ENCODE results near the gene WDR70. TPM values are rescaled to one million over a fixed set of nuclear protein-coding genes. Genes with fewer than 3 reads are reported as not detected.

Gene WDR70
- total and polyA plus RNA-seq, 4 donors = 4.0 to 17.7 (median 14.5) TPM

DNA sequence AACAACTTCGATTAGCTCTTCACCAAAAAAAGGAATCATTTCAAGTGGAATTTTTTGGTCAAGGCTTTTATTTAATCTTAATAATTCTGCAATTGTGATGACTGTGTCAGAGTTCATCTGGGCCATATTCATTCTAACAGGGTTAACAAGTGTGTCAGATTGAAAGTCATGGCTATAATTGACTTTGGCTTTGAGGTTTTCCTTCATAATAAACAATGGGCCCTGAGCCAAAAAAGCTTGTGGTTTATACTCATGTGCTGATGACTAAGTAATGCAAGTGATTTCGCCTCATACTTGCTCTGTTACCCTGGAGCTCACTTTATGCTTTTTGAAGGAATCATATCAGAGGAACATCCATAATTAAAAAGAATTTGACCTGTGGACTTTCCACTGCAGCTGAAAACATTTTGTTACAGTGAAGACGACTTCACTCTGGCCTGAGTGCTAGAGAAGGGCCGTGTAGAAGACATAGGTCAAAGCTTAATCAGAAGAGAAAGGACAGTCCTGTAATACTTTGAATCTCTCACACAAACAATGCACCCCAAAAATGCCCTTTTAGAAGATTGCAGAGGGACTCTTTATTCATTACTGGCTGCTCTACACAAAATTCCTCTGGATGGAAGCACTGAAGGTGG is 359.1 kb downstream of the WDR70 start:
- TF ChIP-seq, protein P1, sequence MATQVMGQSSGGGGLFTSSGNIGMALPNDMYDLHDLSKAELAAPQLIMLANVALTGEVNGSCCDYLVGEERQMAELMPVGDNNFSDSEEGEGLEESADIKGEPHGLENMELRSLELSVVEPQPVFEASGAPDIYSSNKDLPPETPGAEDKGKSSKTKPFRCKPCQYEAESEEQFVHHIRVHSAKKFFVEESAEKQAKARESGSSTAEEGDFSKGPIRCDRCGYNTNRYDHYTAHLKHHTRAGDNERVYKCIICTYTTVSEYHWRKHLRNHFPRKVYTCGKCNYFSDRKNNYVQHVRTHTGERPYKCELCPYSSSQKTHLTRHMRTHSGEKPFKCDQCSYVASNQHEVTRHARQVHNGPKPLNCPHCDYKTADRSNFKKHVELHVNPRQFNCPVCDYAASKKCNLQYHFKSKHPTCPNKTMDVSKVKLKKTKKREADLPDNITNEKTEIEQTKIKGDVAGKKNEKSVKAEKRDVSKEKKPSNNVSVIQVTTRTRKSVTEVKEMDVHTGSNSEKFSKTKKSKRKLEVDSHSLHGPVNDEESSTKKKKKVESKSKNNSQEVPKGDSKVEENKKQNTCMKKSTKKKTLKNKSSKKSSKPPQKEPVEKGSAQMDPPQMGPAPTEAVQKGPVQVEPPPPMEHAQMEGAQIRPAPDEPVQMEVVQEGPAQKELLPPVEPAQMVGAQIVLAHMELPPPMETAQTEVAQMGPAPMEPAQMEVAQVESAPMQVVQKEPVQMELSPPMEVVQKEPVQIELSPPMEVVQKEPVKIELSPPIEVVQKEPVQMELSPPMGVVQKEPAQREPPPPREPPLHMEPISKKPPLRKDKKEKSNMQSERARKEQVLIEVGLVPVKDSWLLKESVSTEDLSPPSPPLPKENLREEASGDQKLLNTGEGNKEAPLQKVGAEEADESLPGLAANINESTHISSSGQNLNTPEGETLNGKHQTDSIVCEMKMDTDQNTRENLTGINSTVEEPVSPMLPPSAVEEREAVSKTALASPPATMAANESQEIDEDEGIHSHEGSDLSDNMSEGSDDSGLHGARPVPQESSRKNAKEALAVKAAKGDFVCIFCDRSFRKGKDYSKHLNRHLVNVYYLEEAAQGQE (IDR thresholded peaks at IDR 0.05) = no peak
- TF ChIP-seq NR2F2 (IDR thresholded peaks at IDR 0.05) = peak; percentile 78
- Histone ChIP-seq H3K36me3 (ENCODE audit: control insufficient read depth in 4 of 4, insufficient read depth in 3 of 4, low read depth in 1 of 4, low read length in 3 of 4) (no peaks in the 10 kb centered on the region), H3K9me3 (ENCODE audit: control insufficient read depth in 4 of 4, low read length in 3 of 4) (no peaks in the 10 kb centered on the region), H3K27me3 (ENCODE audit: control insufficient read depth in 4 of 4, insufficient read depth in 4 of 4, low read length in 3 of 4) (no peaks in the 10 kb centered on the region), H3K9ac (ENCODE audit: low read depth in 1 of 2, low read length in 2 of 2) (no peak overlapping the region), H3K4me3 (ENCODE audit: low read depth in 1 of 3, low read length in 3 of 3) (no peak overlapping the region), H3K4me1 (ENCODE audit: control insufficient read depth in 4 of 4, insufficient read depth in 4 of 4, low read length in 3 of 4) (peaks cover 0 to 11% (median 6%) of the 10 kb centered on the region in 4 donors), H3K27ac (ENCODE audit: low read depth in 1 of 2, low read length in 2 of 2) (no peak overlapping the region)
- 55% methylated on average over 4 of the region's 4 CpGs for WGBS
- no peak for DNase-seq (ENCODE audit: low spot score)

DNA sequence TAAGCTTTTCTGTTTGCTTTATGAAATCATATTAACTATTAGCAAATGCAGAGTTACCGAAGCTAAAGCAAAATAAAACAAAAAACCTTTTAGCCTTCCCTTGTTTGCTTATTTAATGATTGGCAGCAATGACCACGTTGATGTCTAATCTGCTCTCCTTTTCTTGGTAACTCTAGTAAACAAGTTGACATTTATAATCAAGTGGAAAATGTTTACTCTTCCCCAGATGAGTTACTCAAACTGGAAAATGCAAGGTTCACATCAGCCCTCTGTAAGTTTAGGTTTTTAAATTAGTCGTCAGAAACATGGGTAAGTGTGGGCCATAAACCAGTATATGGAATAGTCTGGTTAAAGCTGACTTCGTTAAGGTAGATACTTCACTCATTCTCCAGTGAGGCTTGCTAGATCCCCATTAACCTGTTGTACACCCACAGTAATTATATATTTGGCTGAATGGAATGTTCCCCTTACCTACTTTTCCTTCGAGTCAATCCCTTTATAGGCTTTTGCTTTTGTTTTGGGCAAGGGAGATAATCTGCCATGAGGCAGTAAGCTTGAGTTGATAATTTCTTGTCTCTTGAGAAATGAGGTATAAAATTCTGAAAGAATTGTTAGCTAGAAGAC is 359.9 kb downstream of the WDR70 start:
- H3K4me1 ChIP-seq (ENCODE audit: control insufficient read depth in 4 of 4, insufficient read depth in 4 of 4, low read length in 3 of 4) = peaks cover 0 to 11% (median 6%) of the 10 kb centered on the region in 4 donors
- no peak overlapping the region for H3K4me3 ChIP-seq (ENCODE audit: low read depth in 1 of 3, low read length in 3 of 3)
- H3K9me3 ChIP-seq (ENCODE audit: control insufficient read depth in 4 of 4, low read length in 3 of 4) = no peaks in the 10 kb centered on the region
- no peak overlapping the region for H3K27ac ChIP-seq (ENCODE audit: low read depth in 1 of 2, low read length in 2 of 2)
- TF ChIP-seq YY1 (IDR thresholded peaks at IDR 0.05) (no peak), RXRA (IDR thresholded peaks at IDR 0.05) (no peak)
- H3K9ac ChIP-seq (ENCODE audit: low read depth in 1 of 2, low read length in 2 of 2) = no peak overlapping the region
- no peak for DNase-seq (ENCODE audit: low spot score)
- no peaks in the 10 kb centered on the region for H3K36me3 ChIP-seq (ENCODE audit: control insufficient read depth in 4 of 4, insufficient read depth in 3 of 4, low read depth in 1 of 4, low read length in 3 of 4)
- no peaks in the 10 kb centered on the region for H3K27me3 ChIP-seq (ENCODE audit: control insufficient read depth in 4 of 4, insufficient read depth in 4 of 4, low read length in 3 of 4)
- 60% methylated on average over 5 of the region's 5 CpGs for WGBS

DNA sequence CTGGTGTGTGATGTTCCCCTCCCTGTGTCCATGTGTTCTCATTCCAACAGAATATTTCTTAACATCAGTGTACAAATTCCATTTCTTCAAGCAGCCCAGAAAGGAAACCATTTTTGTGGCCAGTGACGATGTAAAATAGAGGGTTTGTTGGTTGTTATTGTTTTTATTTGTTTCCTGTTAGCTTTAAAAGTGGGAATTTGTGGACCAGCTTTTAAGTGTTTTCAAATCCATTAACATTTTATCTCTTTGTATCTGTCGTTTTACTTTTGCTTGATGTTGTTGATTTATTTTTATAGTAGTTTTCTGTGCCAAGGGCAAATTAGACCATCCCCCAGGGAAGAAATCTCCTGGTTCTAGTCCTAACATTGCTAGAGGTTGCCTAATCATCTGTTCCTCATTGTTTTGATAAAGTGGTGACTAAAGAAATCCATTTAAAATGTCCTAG is 360.7 kb downstream of the WDR70 start:
- Histone ChIP-seq H3K9me3 (ENCODE audit: control insufficient read depth in 4 of 4, low read length in 3 of 4) (no peaks in the 10 kb centered on the region), H3K36me3 (ENCODE audit: control insufficient read depth in 4 of 4, insufficient read depth in 3 of 4, low read depth in 1 of 4, low read length in 3 of 4) (no peaks in the 10 kb centered on the region), H3K27me3 (ENCODE audit: control insufficient read depth in 4 of 4, insufficient read depth in 4 of 4, low read length in 3 of 4) (no peaks in the 10 kb centered on the region), H3K27ac (ENCODE audit: low read depth in 1 of 2, low read length in 2 of 2) (no peak overlapping the region), H3K4me3 (ENCODE audit: low read depth in 1 of 3, low read length in 3 of 3) (no peak overlapping the region), H3K4me1 (ENCODE audit: control insufficient read depth in 4 of 4, insufficient read depth in 4 of 4, low read length in 3 of 4) (peaks cover 0 to 11% (median 6%) of the 10 kb centered on the region in 4 donors), H3K9ac (ENCODE audit: low read depth in 1 of 2, low read length in 2 of 2) (no peak overlapping the region)
- no peak for DNase-seq (ENCODE audit: low spot score)
- TF ChIP-seq GABPA (IDR thresholded peaks at IDR 0.05 in 1 of 2, conservative IDR thresholded peaks at IDR 0.05 in 1 of 2) (no peak), HNF4A (conservative IDR thresholded peaks at IDR 0.05) (no peak), RXRA (IDR thresholded peaks at IDR 0.05) (no peak), TAF1 (conservative IDR thresholded peaks at IDR 0.05) (no peak), EGR1 (IDR thresholded peaks at IDR 0.05; ENCODE audit: low read depth in 2 of 2) (no peak), SP1 (IDR thresholded peaks at IDR 0.05) (no peak)
- TF ChIP-seq, protein P2, sequence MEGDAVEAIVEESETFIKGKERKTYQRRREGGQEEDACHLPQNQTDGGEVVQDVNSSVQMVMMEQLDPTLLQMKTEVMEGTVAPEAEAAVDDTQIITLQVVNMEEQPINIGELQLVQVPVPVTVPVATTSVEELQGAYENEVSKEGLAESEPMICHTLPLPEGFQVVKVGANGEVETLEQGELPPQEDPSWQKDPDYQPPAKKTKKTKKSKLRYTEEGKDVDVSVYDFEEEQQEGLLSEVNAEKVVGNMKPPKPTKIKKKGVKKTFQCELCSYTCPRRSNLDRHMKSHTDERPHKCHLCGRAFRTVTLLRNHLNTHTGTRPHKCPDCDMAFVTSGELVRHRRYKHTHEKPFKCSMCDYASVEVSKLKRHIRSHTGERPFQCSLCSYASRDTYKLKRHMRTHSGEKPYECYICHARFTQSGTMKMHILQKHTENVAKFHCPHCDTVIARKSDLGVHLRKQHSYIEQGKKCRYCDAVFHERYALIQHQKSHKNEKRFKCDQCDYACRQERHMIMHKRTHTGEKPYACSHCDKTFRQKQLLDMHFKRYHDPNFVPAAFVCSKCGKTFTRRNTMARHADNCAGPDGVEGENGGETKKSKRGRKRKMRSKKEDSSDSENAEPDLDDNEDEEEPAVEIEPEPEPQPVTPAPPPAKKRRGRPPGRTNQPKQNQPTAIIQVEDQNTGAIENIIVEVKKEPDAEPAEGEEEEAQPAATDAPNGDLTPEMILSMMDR (IDR thresholded peaks at IDR 0.05; ENCODE audit: low read depth, low read length, missing input control) = no peak
- TF ChIP-seq, protein P3, sequence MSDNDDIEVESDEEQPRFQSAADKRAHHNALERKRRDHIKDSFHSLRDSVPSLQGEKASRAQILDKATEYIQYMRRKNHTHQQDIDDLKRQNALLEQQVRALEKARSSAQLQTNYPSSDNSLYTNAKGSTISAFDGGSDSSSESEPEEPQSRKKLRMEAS (IDR thresholded peaks at IDR 0.05) = no peak
- TF ChIP-seq, protein P4, sequence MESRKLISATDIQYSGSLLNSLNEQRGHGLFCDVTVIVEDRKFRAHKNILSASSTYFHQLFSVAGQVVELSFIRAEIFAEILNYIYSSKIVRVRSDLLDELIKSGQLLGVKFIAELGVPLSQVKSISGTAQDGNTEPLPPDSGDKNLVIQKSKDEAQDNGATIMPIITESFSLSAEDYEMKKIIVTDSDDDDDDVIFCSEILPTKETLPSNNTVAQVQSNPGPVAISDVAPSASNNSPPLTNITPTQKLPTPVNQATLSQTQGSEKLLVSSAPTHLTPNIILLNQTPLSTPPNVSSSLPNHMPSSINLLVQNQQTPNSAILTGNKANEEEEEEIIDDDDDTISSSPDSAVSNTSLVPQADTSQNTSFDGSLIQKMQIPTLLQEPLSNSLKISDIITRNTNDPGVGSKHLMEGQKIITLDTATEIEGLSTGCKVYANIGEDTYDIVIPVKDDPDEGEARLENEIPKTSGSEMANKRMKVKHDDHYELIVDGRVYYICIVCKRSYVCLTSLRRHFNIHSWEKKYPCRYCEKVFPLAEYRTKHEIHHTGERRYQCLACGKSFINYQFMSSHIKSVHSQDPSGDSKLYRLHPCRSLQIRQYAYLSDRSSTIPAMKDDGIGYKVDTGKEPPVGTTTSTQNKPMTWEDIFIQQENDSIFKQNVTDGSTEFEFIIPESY (IDR thresholded peaks at IDR 0.05) = no peak
- WGBS = 42% methylated on average over 2 of the region's 2 CpGs

Measured in liver (tissue), 9 donors.